ENCODE measurements around the gene LSAMP.

LSAMP gene

GRCh38 chr3:115980709-115981108 is 464.6 kb downstream of the LSAMP start:
- no peaks in the 10 kb centered on the region for H3K9me3 ChIP-seq (ENCODE audit: severe bottlenecking)
- no peak overlapping the region for H3K27ac ChIP-seq (ENCODE audit: poor library complexity, severe bottlenecking)
- TF ChIP-seq CTCF (IDR thresholded peaks at IDR 0.05; ENCODE audit: poor library complexity, severe bottlenecking) = no peak
- H3K4me1 ChIP-seq (ENCODE audit: insufficient read depth, poor library complexity, severe bottlenecking) = peaks cover 4% of the 10 kb centered on the region
- DNase-seq (ENCODE audit: low spot score) (no peak), ATAC-seq (ENCODE audit: low read depth) (no peak)
- H3K27me3 ChIP-seq (ENCODE audit: insufficient read depth, poor library complexity, severe bottlenecking) = no peaks in the 10 kb centered on the region
- no peaks in the 10 kb centered on the region for H3K36me3 ChIP-seq (ENCODE audit: low read depth)
- H3K4me3 ChIP-seq (ENCODE audit: severe bottlenecking) = no peak overlapping the region

GRCh38 chr3:115977866-115978265 is 467.4 kb downstream of the LSAMP start:
- ATAC-seq (ENCODE audit: low read depth) = no peak
- no peak for TF ChIP-seq CTCF (IDR thresholded peaks at IDR 0.05; ENCODE audit: poor library complexity, severe bottlenecking)

GRCh38 chr3:115975796-115976195 is 469.5 kb downstream of the LSAMP start:
- no peaks in the 10 kb centered on the region for H3K27me3 ChIP-seq (ENCODE audit: insufficient read depth, poor library complexity, severe bottlenecking)
- peaks cover 12% of the 10 kb centered on the region for H3K4me1 ChIP-seq (ENCODE audit: insufficient read depth, poor library complexity, severe bottlenecking)
- ATAC-seq (ENCODE audit: low read depth) = no peak
- DNase-seq (ENCODE audit: low spot score) = no peak
- TF ChIP-seq CTCF (IDR thresholded peaks at IDR 0.05; ENCODE audit: poor library complexity, severe bottlenecking) = no peak
- H3K9me3 ChIP-seq (ENCODE audit: severe bottlenecking) = no peaks in the 10 kb centered on the region
- H3K4me3 ChIP-seq (ENCODE audit: severe bottlenecking) = no peak overlapping the region
- H3K27ac ChIP-seq (ENCODE audit: poor library complexity, severe bottlenecking) = no peak overlapping the region
- no peaks in the 10 kb centered on the region for H3K36me3 ChIP-seq (ENCODE audit: low read depth)

More at GRCh38 chr3:115977866-115978265, 467.4 kb downstream of the LSAMP start:
- H3K4me3 ChIP-seq (ENCODE audit: severe bottlenecking) = no peak overlapping the region
- no peaks in the 10 kb centered on the region for H3K36me3 ChIP-seq (ENCODE audit: low read depth)
- no peaks in the 10 kb centered on the region for H3K9me3 ChIP-seq (ENCODE audit: severe bottlenecking)
- H3K27me3 ChIP-seq (ENCODE audit: insufficient read depth, poor library complexity, severe bottlenecking) = no peaks in the 10 kb centered on the region
- H3K4me1 ChIP-seq (ENCODE audit: insufficient read depth, poor library complexity, severe bottlenecking) = peaks cover 12% of the 10 kb centered on the region
- no peak overlapping the region for H3K27ac ChIP-seq (ENCODE audit: poor library complexity, severe bottlenecking)
- DNase-seq (ENCODE audit: low spot score) = no peak

- Histone ChIP-seq H3K27me3 (ENCODE audit: insufficient read depth, poor library complexity, severe bottlenecking) (no peaks in the 10 kb centered on the region), H3K27ac (ENCODE audit: poor library complexity, severe bottlenecking) (no peak overlapping the region), H3K4me3 (ENCODE audit: severe bottlenecking) (no peak overlapping the region), H3K36me3 (ENCODE audit: low read depth) (no peaks in the 10 kb centered on the region), H3K9me3 (ENCODE audit: severe bottlenecking) (no peaks in the 10 kb centered on the region), H3K4me1 (ENCODE audit: insufficient read depth, poor library complexity, severe bottlenecking) (peaks cover 12% of the 10 kb centered on the region)
- ATAC-seq (ENCODE audit: low read depth) = peak; percentile 96
- TF ChIP-seq CTCF (IDR thresholded peaks at IDR 0.05; ENCODE audit: poor library complexity, severe bottlenecking) = no peak
- DNase-seq (ENCODE audit: low spot score) = no peak
Observed at GRCh38 chr3:115975353-115975752, 469.9 kb downstream of the LSAMP start.

GRCh38 chr3:115974940-115975339 is 470.3 kb downstream of the LSAMP start:
- Histone ChIP-seq H3K4me3 (ENCODE audit: severe bottlenecking) (no peak overlapping the region), H3K9me3 (ENCODE audit: severe bottlenecking) (no peaks in the 10 kb centered on the region), H3K4me1 (ENCODE audit: insufficient read depth, poor library complexity, severe bottlenecking) (peaks cover 12% of the 10 kb centered on the region), H3K27me3 (ENCODE audit: insufficient read depth, poor library complexity, severe bottlenecking) (no peaks in the 10 kb centered on the region), H3K27ac (ENCODE audit: poor library complexity, severe bottlenecking) (no peak overlapping the region), H3K36me3 (ENCODE audit: low read depth) (no peaks in the 10 kb centered on the region)
- DNase-seq (ENCODE audit: low spot score) (no peak), ATAC-seq (ENCODE audit: low read depth) (no peak)
- no peak for TF ChIP-seq CTCF (IDR thresholded peaks at IDR 0.05; ENCODE audit: poor library complexity, severe bottlenecking)

Measured in RWPE2 (cell line).